ENCODE measurements around the gene GPI.

GPI gene

GRCh38 chr19:34405892-34406660 is 41.1 kb downstream of the GPI start:
- DNase-seq: no peak

GRCh38 chr19:34408411-34408810 is 43.4 kb downstream of the GPI start:
- DNase-seq: no peak

GRCh38 chr19:34409189-34410164 is 44.5 kb downstream of the GPI start:
- no peak for DNase-seq

GRCh38 chr19:34411216-34411615 is 46.2 kb downstream of the GPI start:
- DNase-seq: no peak

- DNase-seq: no peak
These were observed 51.1 kb downstream of the GPI start for GRCh38 chr19:34416021-34416545.

- DNase-seq: no peak
These were observed 53.3 kb downstream of the GPI start for GRCh38 chr19:34418300-34418699.

- DNase-seq: no peak
These were observed 61.2 kb downstream of the GPI start for GRCh38 chr19:34426096-34426661.

- DNase-seq: no peak
These were observed 63.7 kb downstream of the GPI start for GRCh38 chr19:34428549-34429285.

GRCh38 chr19:34429553-34429952 is 64.6 kb downstream of the GPI start:
- DNase-seq: no peak

- peak; percentile 33 for DNase-seq
These were observed 66.0 kb downstream of the GPI start for GRCh38 chr19:34430738-34431625.

- no peak for DNase-seq
These were observed 66.8 kb downstream of the GPI start for GRCh38 chr19:34431681-34432402.

- no peak for DNase-seq
These were observed 67.8 kb downstream of the GPI start for GRCh38 chr19:34432797-34433196.

GRCh38 chr19:34436716-34437115 is 71.7 kb downstream of the GPI start:
- DNase-seq: no peak

GRCh38 chr19:34448191-34448590 is 83.2 kb downstream of the GPI start:
- no peak for DNase-seq
